Fibroblast of the aortic adventitia (primary cell): ENCODE measurements around the gene HUNK. TPM values are rescaled to one million over a fixed set of nuclear protein-coding genes. Genes with fewer than 3 reads are reported as not detected.

Source experiments
- DNase-seq: peaks from one replicate; pipeline ENCODE4 v3.0.0-alpha.2; 2010; ENCODE audit warnings: low read depth
- H3K4me3 ChIP-seq: 2 replicates; pipeline ENCODE4 v1.5.1; 2011; ENCODE audit warnings: low read depth, mild to moderate bottlenecking, control low read depth, low read length, moderate library complexity
- CTCF ChIP-seq: IDR thresholded peaks from 2 replicates; pipeline ENCODE4 v1.5.1; 2011; ENCODE audit warnings: mild to moderate bottlenecking, low read length, control low read depth, inconsistent platforms; ENCODE audit not compliant: insufficient read depth
- total RNA-seq: library from RNA; depleted of rRNA; stranded (reverse); fragments of >200 nt; gene quantifications from 2 replicates; pipeline ENCODE4 v1.2.3, GENCODE V29; 2012; ENCODE audit warnings: low replicate concordance

HUNK gene
- total RNA-seq, 1 donor = 0.45 TPM

DNA sequence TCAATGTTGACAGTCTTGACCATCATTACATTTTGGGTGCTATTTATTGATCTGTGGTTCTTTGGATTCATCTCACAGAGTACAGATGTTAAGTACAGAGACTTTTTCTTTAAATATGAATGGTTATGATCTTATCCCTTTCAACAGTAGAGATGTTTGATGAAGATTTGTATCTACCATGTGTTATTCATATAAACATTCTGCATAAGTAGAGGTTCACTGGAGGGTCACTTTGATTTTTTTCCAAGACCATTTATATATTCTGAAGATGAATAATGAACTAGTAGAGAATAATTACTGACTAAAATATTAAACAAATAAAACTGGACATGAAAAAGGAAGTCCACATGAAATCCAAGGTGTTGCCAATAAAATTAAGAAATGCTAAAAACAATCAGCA is 28.6 kb upstream of the HUNK start:
- H3K4me3 ChIP-seq = no peak overlapping the region
- no peak for TF ChIP-seq CTCF
- no peak for DNase-seq

DNA sequence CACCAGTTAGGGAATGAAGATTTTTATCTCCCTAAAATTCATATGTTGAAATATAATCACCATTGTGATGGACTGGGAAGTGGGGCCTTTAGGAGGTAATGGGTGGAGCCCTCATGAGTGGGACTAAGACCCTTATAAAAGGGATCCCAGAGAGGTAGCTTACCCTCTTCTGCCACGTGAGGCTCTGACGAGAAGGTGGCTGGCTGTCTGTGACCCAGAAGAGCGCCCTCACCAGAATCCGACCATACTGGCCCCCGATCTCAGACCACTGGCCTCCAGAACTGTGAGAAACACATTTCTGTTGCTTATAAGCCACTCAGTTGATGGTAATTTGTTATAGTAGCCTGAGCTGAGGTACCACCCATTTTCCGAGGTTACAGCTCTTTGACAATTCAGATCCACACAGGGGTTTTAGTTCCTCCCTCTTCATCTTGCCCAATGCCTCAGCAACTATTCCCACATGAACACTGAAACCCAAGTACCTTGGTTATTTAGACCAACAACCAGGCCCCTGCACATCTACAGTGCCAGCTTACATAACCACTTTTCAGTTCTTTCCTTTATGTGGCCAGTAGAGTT is 27.6 kb upstream of the HUNK start:
- TF ChIP-seq CTCF = no peak
- no peak for DNase-seq
- H3K4me3 ChIP-seq = no peak overlapping the region

- DNase-seq = no peak
- no peak overlapping the region for H3K4me3 ChIP-seq
- no peak for TF ChIP-seq CTCF
Observed at GRCh38 chr21:31846690-31847089, 26.1 kb upstream of the HUNK start.

- no peak for TF ChIP-seq CTCF
Observed at GRCh38 chr21:31847761-31848160, 25.1 kb upstream of the HUNK start.

DNA sequence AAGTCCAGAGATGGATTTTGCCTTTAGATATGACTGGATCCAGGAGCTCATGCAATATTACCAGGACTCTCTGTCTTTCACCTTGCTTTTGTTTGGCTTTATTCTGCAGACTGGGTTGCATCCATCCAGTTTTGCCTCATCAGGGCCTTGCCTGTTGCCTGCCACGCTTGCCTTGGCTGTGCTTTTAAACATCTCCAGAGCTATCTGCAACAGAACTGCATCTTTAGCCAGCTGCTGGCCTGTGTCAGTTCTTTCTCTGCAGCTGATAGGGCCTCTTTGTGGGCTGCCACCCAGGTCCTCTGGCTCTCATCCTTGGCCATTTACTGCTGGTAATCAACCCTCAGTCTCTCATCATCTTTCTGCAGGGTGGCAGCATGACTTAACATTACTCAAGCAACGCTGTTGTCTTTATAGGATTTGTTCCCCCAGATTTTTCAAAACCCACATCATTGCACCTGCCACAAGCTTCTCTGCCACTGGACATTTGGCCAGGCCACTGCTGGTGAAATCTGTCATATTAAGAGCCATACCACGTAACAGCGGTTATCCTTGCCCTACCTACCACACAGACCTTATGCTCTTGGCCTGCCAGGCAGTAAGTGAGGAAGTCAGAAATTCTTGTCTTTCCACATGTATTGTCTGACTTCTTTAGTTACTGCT is 24.4 kb upstream of the HUNK start:
- TF ChIP-seq CTCF = no peak
- H3K4me3 ChIP-seq = no peak overlapping the region
- no peak for DNase-seq

More at GRCh38 chr21:31847761-31848160, 25.1 kb upstream of the HUNK start:
- no peak overlapping the region for H3K4me3 ChIP-seq
- DNase-seq = no peak

- no peak overlapping the region for H3K4me3 ChIP-seq
- DNase-seq = no peak
- TF ChIP-seq CTCF = no peak
Observed at GRCh38 chr21:31850886-31851285, 21.9 kb upstream of the HUNK start.

- no peak for DNase-seq
- H3K4me3 ChIP-seq = no peak overlapping the region
- no peak for TF ChIP-seq CTCF
Observed at GRCh38 chr21:31855180-31855579, 17.6 kb upstream of the HUNK start.
